Activated CD4-positive, alpha-beta T cell treated with anti-CD3 and anti-CD28 coated beads for 36 hours (primary cell): ENCODE results near the gene MILR1. TPM values are rescaled to one million over a fixed set of nuclear protein-coding genes. Genes with fewer than 3 reads are reported as not detected.
A peak's percentile ranks its signal among the peaks of the same experiment; 100 is the strongest.
"Not testable (repeated sequence)": the region's sequence is repeated elsewhere in the genome, so short reads cannot be mapped to it uniquely, and the experiment has no call there.

Source experiments
- ATAC-seq: fragments of 200-7000 bp; cut with Tn5 transposase; one replicate; pipeline ENCODE4 v1.10.0; 2021; ENCODE audit warnings: mild to moderate bottlenecking, moderate library complexity
- CTCF ChIA-PET: fragments of 350-600 bp; sonication (Branson Sonifier 250); formaldehyde crosslinking; loops from one replicate; lab custom pipeline; 2021; ENCODE audit warnings: antibody characterized with exemption; lab: Charles Lee
- POLR2A ChIA-PET: fragments of 350-600 bp; sonication (Branson Sonifier 250); formaldehyde crosslinking; loops from one replicate; lab custom pipeline; 2021; ENCODE audit warnings: antibody characterized with exemption, inconsistent platforms; lab: Charles Lee
- DNase-seq: peaks from one replicate; pipeline ENCODE4 v3.0.0-alpha.2; 2020
- H3K27ac Mint-ChIP-seq: one replicate; pipeline ENCODE4 v1.8.0; 2021; ENCODE audit warnings: mixed read lengths
- H3K27me3 Mint-ChIP-seq: one replicate; pipeline ENCODE4 v1.8.0; 2021; ENCODE audit warnings: mixed read lengths
- H3K36me3 Mint-ChIP-seq: one replicate; pipeline ENCODE4 v1.8.0; 2021; ENCODE audit warnings: low read depth, mixed read lengths
- H3K4me1 Mint-ChIP-seq: one replicate; pipeline ENCODE4 v1.8.0; 2021; ENCODE audit warnings: mixed read lengths
- H3K4me3 Mint-ChIP-seq: one replicate; pipeline ENCODE4 v1.8.0; 2021; ENCODE audit warnings: mild to moderate bottlenecking, moderate library complexity, mixed read lengths
- H3K9me3 Mint-ChIP-seq: one replicate; pipeline ENCODE4 v1.8.0; 2021; ENCODE audit warnings: low read depth, mixed read lengths
- intact Hi-C, 2 experiments: fragments of 100-400 bp; cut with DNase I in 1 of 2; cut with micrococcal nuclease in 1 of 2; formaldehyde crosslinking; loops; one replicate each; pipeline versions ENCODE4 v1.14.2 to v1.15.1; 2022 to 2024; cut with DNase I, micrococcal nuclease
- total RNA-seq, 2 experiments: library from RNA; stranded (reverse); gene quantifications; one replicate each; pipeline ENCODE4 v1.2.3, GENCODE V29; 2021

MILR1 gene
- total RNA-seq, 2 experiments from 2014 or later = 0.30 TPM; not detected in 1

GRCh38 chr17:64411999-64412771 lies 36.7 kb upstream of the MILR1 start:
- intact Hi-C loops = no loop called here
- ChIA-PET POLR2A (interaction anchor here (0.6 to 0.9 kb wide), 2 partner anchors 20 to 117 kb away, joined by 3 read pairs; no protein-coding TSS in a partner anchor), CTCF (interaction anchor here (0.6 to 2.2 kb wide), 10 partner anchors 8 to 121 kb away, joined by 3 to 10 read pairs (median 4); no protein-coding TSS in a partner anchor)
- no peak for ATAC-seq
- H3K4me1 Mint-ChIP-seq = peaks cover 10% of the 10 kb centered on the region
- no peaks in the 10 kb centered on the region for H3K36me3 Mint-ChIP-seq
- no peak for DNase-seq
- H3K4me3 Mint-ChIP-seq = peak overlapping the region; percentile 2
- no peak overlapping the region for H3K27ac Mint-ChIP-seq
- H3K27me3 Mint-ChIP-seq = no peaks in the 10 kb centered on the region
- H3K9me3 Mint-ChIP-seq = no peaks in the 10 kb centered on the region

- no peak for DNase-seq
- H3K4me1 Mint-ChIP-seq = peaks cover 10% of the 10 kb centered on the region
- no peaks in the 10 kb centered on the region for H3K36me3 Mint-ChIP-seq
- POLR2A ChIA-PET = interaction anchor here (0.6 kb wide), 1 partner anchor 24 kb away, joined by 5 read pairs; no protein-coding TSS in a partner anchor
- no peak overlapping the region for H3K27ac Mint-ChIP-seq
- CTCF ChIA-PET = interaction anchor here (0.9 to 2.2 kb wide), 8 partner anchors 8 to 122 kb away, joined by 3 to 10 read pairs (median 4); no protein-coding TSS in a partner anchor
- intact Hi-C loops = no loop called here
- no peak for ATAC-seq
- H3K4me3 Mint-ChIP-seq = no peak overlapping the region
- H3K27me3 Mint-ChIP-seq = no peaks in the 10 kb centered on the region
- no peaks in the 10 kb centered on the region for H3K9me3 Mint-ChIP-seq
Observed at GRCh38 chr17:64412944-64413381, 36.0 kb upstream of the MILR1 start.

GRCh38 chr17:64413513-64413912 lies 35.4 kb upstream of the MILR1 start:
- ChIA-PET CTCF (interaction anchor here (0.9 to 2.2 kb wide), 4 partner anchors 7 to 107 kb away, joined by 4 to 10 read pairs (median 6); no protein-coding TSS in a partner anchor), POLR2A (no interaction called here)
- no peak for DNase-seq
- H3K4me3 Mint-ChIP-seq = no peak overlapping the region
- H3K36me3 Mint-ChIP-seq = no peaks in the 10 kb centered on the region
- no peaks in the 10 kb centered on the region for H3K9me3 Mint-ChIP-seq
- H3K27ac Mint-ChIP-seq = no peak overlapping the region
- H3K27me3 Mint-ChIP-seq = no peaks in the 10 kb centered on the region
- peaks cover 10% of the 10 kb centered on the region for H3K4me1 Mint-ChIP-seq
- intact Hi-C loops = no loop called here
- ATAC-seq = no peak

GRCh38 chr17:64418506-64419339 lies 30.2 kb upstream of the MILR1 start:
- H3K36me3 Mint-ChIP-seq = no peaks in the 10 kb centered on the region
- no peaks in the 10 kb centered on the region for H3K27me3 Mint-ChIP-seq
- intact Hi-C loops = loop anchor here (1.0 to 2.0 kb wide), 3 partner anchors 97 to 184 kb away; no protein-coding TSS in a partner anchor
- no peak overlapping the region for H3K4me3 Mint-ChIP-seq
- POLR2A ChIA-PET = interaction anchor here (0.6 kb wide), 1 partner anchor 355 kb away, joined by 3 read pairs; no protein-coding TSS in a partner anchor
- CTCF ChIA-PET = interaction anchor here (0.6 to 8.4 kb wide), 57 partner anchors 9 to 684 kb away, joined by 3 to 169 read pairs (median 4); partner anchors contain the start of gene POLG2
- ATAC-seq (peak; percentile 42), DNase-seq (no peak)
- no peaks in the 10 kb centered on the region for H3K4me1 Mint-ChIP-seq
- H3K9me3 Mint-ChIP-seq = no peaks in the 10 kb centered on the region
- no peak overlapping the region for H3K27ac Mint-ChIP-seq

GRCh38 chr17:64420143-64420670 lies 28.7 kb upstream of the MILR1 start:
- intact Hi-C loops = loop anchor here (1.0 to 2.0 kb wide), 5 partner anchors 71 to 317 kb away; no protein-coding TSS in a partner anchor
- DNase-seq (no peak), ATAC-seq (peak; percentile 88)
- CTCF ChIA-PET = interaction anchor here (0.6 to 8.4 kb wide), 54 partner anchors 8 to 521 kb away, joined by 3 to 169 read pairs (median 4); partner anchors contain the start of genes CEP95 and POLG2
- no peak overlapping the region for H3K4me3 Mint-ChIP-seq
- H3K27ac Mint-ChIP-seq = no peak overlapping the region
- no peaks in the 10 kb centered on the region for H3K4me1 Mint-ChIP-seq
- H3K27me3 Mint-ChIP-seq = no peaks in the 10 kb centered on the region
- POLR2A ChIA-PET = interaction anchor here (0.7 kb wide), 1 partner anchor 65 kb away, joined by 4 read pairs; no protein-coding TSS in a partner anchor
- no peaks in the 10 kb centered on the region for H3K9me3 Mint-ChIP-seq
- no peaks in the 10 kb centered on the region for H3K36me3 Mint-ChIP-seq

- H3K4me3 Mint-ChIP-seq, intact Hi-C loops, H3K36me3 Mint-ChIP-seq, H3K27ac Mint-ChIP-seq, H3K4me1 Mint-ChIP-seq, DNase-seq, H3K27me3 Mint-ChIP-seq, ATAC-seq, H3K9me3 Mint-ChIP-seq: not testable (repeated sequence)
- POLR2A ChIA-PET = interaction anchor here (0.8 to 1.4 kb wide), 3 partner anchors 75 to 84 kb away, joined by 3 to 6 read pairs (median 4); partner anchors contain the start of genes CEP95, DDX5 and POLG2
- CTCF ChIA-PET = interaction anchor here (0.7 to 8.4 kb wide), 18 partner anchors 9 to 314 kb away, joined by 3 to 169 read pairs (median 5); no protein-coding TSS in a partner anchor
Observed at GRCh38 chr17:64422121-64422520, 26.8 kb upstream of the MILR1 start.

GRCh38 chr17:64423881-64424280 lies 25.0 kb upstream of the MILR1 start:
- no peak for ATAC-seq
- Mint-ChIP-seq H3K9me3 (no peaks in the 10 kb centered on the region), H3K4me1 (no peaks in the 10 kb centered on the region), H3K27ac (no peak overlapping the region), H3K36me3 (no peaks in the 10 kb centered on the region), H3K4me3 (no peak overlapping the region), H3K27me3 (no peaks in the 10 kb centered on the region)
- ChIA-PET CTCF (interaction anchor here (0.6 to 8.0 kb wide), 4 partner anchors 16 to 118 kb away, joined by 3 to 149 read pairs (median 4); no protein-coding TSS in a partner anchor), POLR2A (no interaction called here)
- intact Hi-C loops = no loop called here
- no peak for DNase-seq

GRCh38 chr17:64424324-64424849 lies 24.5 kb upstream of the MILR1 start:
- H3K27ac Mint-ChIP-seq = no peak overlapping the region
- CTCF ChIA-PET = interaction anchor here (0.6 to 8.0 kb wide), 4 partner anchors 17 to 118 kb away, joined by 3 to 149 read pairs (median 4); no protein-coding TSS in a partner anchor
- intact Hi-C loops = no loop called here
- H3K4me1 Mint-ChIP-seq = no peaks in the 10 kb centered on the region
- DNase-seq = no peak
- no peaks in the 10 kb centered on the region for H3K36me3 Mint-ChIP-seq
- no peaks in the 10 kb centered on the region for H3K27me3 Mint-ChIP-seq
- H3K9me3 Mint-ChIP-seq = no peaks in the 10 kb centered on the region
- H3K4me3 Mint-ChIP-seq = no peak overlapping the region
- ATAC-seq = no peak
- POLR2A ChIA-PET = no interaction called here

GRCh38 chr17:64425191-64425590 lies 23.7 kb upstream of the MILR1 start:
- no peak for ATAC-seq
- H3K36me3 Mint-ChIP-seq = no peaks in the 10 kb centered on the region
- no peaks in the 10 kb centered on the region for H3K9me3 Mint-ChIP-seq
- POLR2A ChIA-PET = no interaction called here
- H3K27ac Mint-ChIP-seq = no peak overlapping the region
- H3K4me3 Mint-ChIP-seq = no peak overlapping the region
- CTCF ChIA-PET = interaction anchor here (0.7 to 3.0 kb wide), 3 partner anchors 61 to 435 kb away, joined by 3 to 12 read pairs (median 4); no protein-coding TSS in a partner anchor
- intact Hi-C loops = no loop called here
- no peaks in the 10 kb centered on the region for H3K4me1 Mint-ChIP-seq
- DNase-seq = no peak
- H3K27me3 Mint-ChIP-seq = no peaks in the 10 kb centered on the region

GRCh38 chr17:64426596-64426995 lies 22.3 kb upstream of the MILR1 start:
- Mint-ChIP-seq H3K4me1 (no peaks in the 10 kb centered on the region), H3K27me3 (no peaks in the 10 kb centered on the region), H3K4me3 (no peak overlapping the region), H3K36me3 (no peaks in the 10 kb centered on the region), H3K9me3 (no peaks in the 10 kb centered on the region), H3K27ac (no peak overlapping the region)
- POLR2A ChIA-PET = no interaction called here
- intact Hi-C loops = no loop called here
- CTCF ChIA-PET = interaction anchor here (0.5 to 3.0 kb wide), 3 partner anchors 40 to 123 kb away, joined by 3 to 12 read pairs (median 3); no protein-coding TSS in a partner anchor
- no peak for ATAC-seq
- no peak for DNase-seq
